GM21367 (cell line): Measurements from ENCODE around the gene GLRA2.
A peak's percentile ranks its signal among the peaks of the same experiment; 100 is the strongest.

Experiments used
- ATAC-seq: cut with Tn5 transposase; IDR thresholded peaks from one replicate; pipeline ENCODE4 v1.9.1; 2021; ENCODE audit not compliant: unreplicated experiment

The GLRA2 gene

GRCh38 chrX:14697451-14697850 lies 168.1 kb downstream of the GLRA2 start:
- peak; percentile 75 for ATAC-seq

- no peak for ATAC-seq
Observed at GRCh38 chrX:14698790-14699189, 169.5 kb downstream of the GLRA2 start.

- ATAC-seq: no peak
Observed at GRCh38 chrX:14700982-14701381, 171.6 kb downstream of the GLRA2 start.

GRCh38 chrX:14702145-14702544 lies 172.8 kb downstream of the GLRA2 start:
- ATAC-seq: no peak

GRCh38 chrX:14712096-14712495 lies 182.8 kb downstream of the GLRA2 start:
- no peak for ATAC-seq

- no peak for ATAC-seq
Observed at GRCh38 chrX:14717949-14718348, 188.6 kb downstream of the GLRA2 start.

GRCh38 chrX:14718403-14718802 lies 189.1 kb downstream of the GLRA2 start:
- ATAC-seq: no peak

- no peak for ATAC-seq
Observed at GRCh38 chrX:14729058-14729457, 199.7 kb downstream of the GLRA2 start.

GRCh38 chrX:14738643-14739042 lies 209.3 kb downstream of the GLRA2 start:
- ATAC-seq: no peak

GRCh38 chrX:14753441-14753840 lies 224.1 kb downstream of the GLRA2 start:
- ATAC-seq: no peak

- ATAC-seq: no peak
Observed at GRCh38 chrX:14758029-14758491, 228.7 kb downstream of the GLRA2 start.

- no peak for ATAC-seq
Observed at GRCh38 chrX:14775416-14775815, 246.1 kb downstream of the GLRA2 start.

- no peak for ATAC-seq
Observed at GRCh38 chrX:14776901-14777300, 247.6 kb downstream of the GLRA2 start.

- ATAC-seq: no peak
Observed at GRCh38 chrX:14777525-14777924, 248.2 kb downstream of the GLRA2 start.

- ATAC-seq: no peak
Observed at GRCh38 chrX:14779580-14779979, 250.2 kb downstream of the GLRA2 start.
